HG02981 (cell line): Measurements from ENCODE around the gene NUDT16.

Source experiments
- ATAC-seq: cut with Tn5 transposase; IDR thresholded peaks from one replicate; pipeline ENCODE4 v1.9.1; 2021; ENCODE audit warnings: mild to moderate bottlenecking, moderate library complexity; ENCODE audit not compliant: unreplicated experiment

The NUDT16 gene

GRCh38 chr3:131435000-131435399 lies 53.4 kb downstream of the NUDT16 start:
- ATAC-seq: no peak
